Left ventricle myocardium inferior (tissue), 1 donor: ENCODE data around the gene CHST10. TPM values are rescaled to one million over a fixed set of nuclear protein-coding genes. Genes with fewer than 3 reads are reported as not detected.
"Not testable (repeated sequence)": the region's sequence is repeated elsewhere in the genome, so short reads cannot be mapped to it uniquely, and the experiment has no call there.

Experiments
- DNase-seq: peaks from one replicate; pipeline ENCODE4 v3.0.0-alpha.2; 2020
- H3K27ac ChIP-seq: fragments of 200-600 bp; replicated peaks from 2 replicates; pipeline ENCODE4 v1.8.0; 2021
- H3K27me3 ChIP-seq: fragments of 200-600 bp; 2 replicates; pipeline ENCODE4 v1.8.0; 2021; ENCODE audit warnings: low read depth
- H3K36me3 ChIP-seq: fragments of 200-600 bp; 2 replicates; pipeline ENCODE4 v1.8.0; 2021
- H3K4me1 ChIP-seq: fragments of 200-600 bp; 2 replicates; pipeline ENCODE4 v1.8.0; 2021
- H3K4me3 ChIP-seq: fragments of 200-600 bp; 2 replicates; pipeline ENCODE4 v1.8.0; 2021; ENCODE audit warnings: mild to moderate bottlenecking, moderate library complexity
- H3K9me3 ChIP-seq: fragments of 200-600 bp; replicated peaks from 2 replicates; pipeline ENCODE4 v1.8.0; 2021
- CTCF ChIP-seq: fragments of 200-600 bp; IDR thresholded peaks from 2 replicates; pipeline ENCODE4 v1.8.0; 2021; ENCODE audit warnings: antibody characterized with exemption, mild to moderate bottlenecking, borderline replicate concordance
- intact Hi-C: fragments of 100-400 bp; cut with micrococcal nuclease; formaldehyde crosslinking; loops from one replicate; pipeline ENCODE4 v1.11.0; 2022
- long read RNA-seq: library from polyadenylated mRNA; unstranded; transcript quantifications from one replicate; pipeline ENCODE4 v2.0.0, GENCODE V29; 2021
- total RNA-seq: library from RNA; stranded (reverse); fragmentation: NEBNext Ultra II Directional; extraction: Animal tissue kit (Norgen Biotek cat#: 25700); gene quantifications from one replicate; pipeline ENCODE4 v1.2.1, GENCODE V29; 2021
- donor health status: DM: no; HTN: yes; CAD: no; lungs with severe emphysema.

CHST10 gene
- 11.6 TPM for total RNA-seq
- long read RNA-seq, transcript CHST10-201 (7 exons, 2,842 nt): major isoform, 27 of 41 reads
- long read RNA-seq, partial matches to known transcripts: 3 of 41 reads
- long read RNA-seq, other reads (novel, unspliced or antisense): 11 of 41 reads

- peak within 1 kb of the TSS; percentile 84 for H3K27ac ChIP-seq
- no peaks in the 10 kb centered on the region for H3K27me3 ChIP-seq
- no peak for TF ChIP-seq CTCF
- peaks cover 7% of the 10 kb centered on the region for H3K36me3 ChIP-seq
- H3K4me1 ChIP-seq: peaks cover 39% of the 10 kb centered on the region
- peak; percentile 62 for DNase-seq
- intact Hi-C loops: no loop called here
- no peaks in the 10 kb centered on the region for H3K9me3 ChIP-seq
- H3K4me3 ChIP-seq: peak within 1 kb of the TSS; percentile 81
These were observed at the start of gene CHST10 for GRCh38 chr2:100416935-100417710. TSS of gene CHST10 (minus strand) at chr2:100417668. CDS start at chr2:100406675, 10,993 bp downstream.

- Histone ChIP-seq H3K27ac (no peak overlapping the region), H3K4me1 (no peaks in the 10 kb centered on the region), H3K4me3 (no peak overlapping the region), H3K27me3 (peaks cover 15% of the 10 kb centered on the region), H3K9me3 (peaks cover 38% of the 10 kb centered on the region), H3K36me3 (no peaks in the 10 kb centered on the region)
- no peak for DNase-seq
- TF ChIP-seq CTCF: no peak
- intact Hi-C loops: no loop called here
These were observed 43.5 kb upstream of the CHST10 start for GRCh38 chr2:100460904-100461530.

GRCh38 chr2:100456357-100456756 is 38.9 kb upstream of the CHST10 start:
- H3K27me3 ChIP-seq: peaks cover 21% of the 10 kb centered on the region
- H3K36me3 ChIP-seq, DNase-seq, H3K4me3 ChIP-seq, H3K27ac ChIP-seq, H3K4me1 ChIP-seq, intact Hi-C loops: not testable (repeated sequence)
- H3K9me3 ChIP-seq: peaks cover 46% of the 10 kb centered on the region

- TF ChIP-seq CTCF: no peak
- H3K4me3 ChIP-seq: no peak overlapping the region
These were observed 36.4 kb upstream of the CHST10 start for GRCh38 chr2:100453853-100454252.

GRCh38 chr2:100451734-100452133 is 34.3 kb upstream of the CHST10 start:
- intact Hi-C loops: no loop called here
- DNase-seq: no peak
- Histone ChIP-seq H3K4me3 (no peak overlapping the region), H3K27ac (no peak overlapping the region), H3K4me1 (no peaks in the 10 kb centered on the region), H3K36me3 (no peaks in the 10 kb centered on the region), H3K27me3 (peaks cover 25% of the 10 kb centered on the region), H3K9me3 (peaks cover 15% of the 10 kb centered on the region)
- TF ChIP-seq CTCF: no peak

More at GRCh38 chr2:100453853-100454252, 36.4 kb upstream of the CHST10 start:
- intact Hi-C loops: no loop called here
- no peak for DNase-seq
- Histone ChIP-seq H3K27ac (no peak overlapping the region), H3K4me1 (no peaks in the 10 kb centered on the region), H3K27me3 (peaks cover 25% of the 10 kb centered on the region), H3K9me3 (peaks cover 36% of the 10 kb centered on the region), H3K36me3 (no peaks in the 10 kb centered on the region)

GRCh38 chr2:100451092-100451491 is 33.6 kb upstream of the CHST10 start:
- H3K9me3 ChIP-seq: peaks cover 9% of the 10 kb centered on the region
- H3K4me3 ChIP-seq: no peak overlapping the region
- no peaks in the 10 kb centered on the region for H3K4me1 ChIP-seq
- peaks cover 25% of the 10 kb centered on the region for H3K27me3 ChIP-seq
- H3K36me3 ChIP-seq: no peaks in the 10 kb centered on the region
- TF ChIP-seq CTCF: no peak
- no peak for DNase-seq
- no peak overlapping the region for H3K27ac ChIP-seq
- intact Hi-C loops: no loop called here
